Mesothelial cell of epicardium (in vitro differentiated cells): ENCODE data around the gene YY2. TPM values are rescaled to one million over a fixed set of nuclear protein-coding genes. Genes with fewer than 3 reads are reported as not detected.

Experiments used
- DNase-seq, 2 experiments: peaks; one replicate each; pipeline ENCODE4 v3.0.0; 2021; ENCODE audit warnings: low spot score in 2 of 2; ENCODE audit not compliant: unreplicated experiment in 2 of 2
- H3K27ac Mint-ChIP-seq: 2 replicates; pipeline ENCODE4 v1.8.0; 2021; ENCODE audit warnings: mixed read lengths
- H3K27me3 Mint-ChIP-seq: 2 replicates; pipeline ENCODE4 v1.8.0; 2021; ENCODE audit warnings: low read depth, mixed read lengths
- H3K36me3 Mint-ChIP-seq: 2 replicates; pipeline ENCODE4 v1.8.0; 2021; ENCODE audit warnings: mixed read lengths
- H3K4me1 Mint-ChIP-seq: 2 replicates; pipeline ENCODE4 v1.8.0; 2021; ENCODE audit warnings: mixed read lengths
- H3K4me3 Mint-ChIP-seq: 2 replicates; pipeline ENCODE4 v1.8.0; 2021; ENCODE audit warnings: mild to moderate bottlenecking, moderate library complexity, mixed read lengths
- H3K9me3 Mint-ChIP-seq: 2 replicates; pipeline ENCODE4 v1.8.0; 2021; ENCODE audit warnings: mixed read lengths
- CTCF ChIP-seq: fragments of 200-600 bp; sonication (generic); IDR thresholded peaks from one replicate; pipeline ENCODE4 v1.5.0; 2021; ENCODE audit warnings: antibody characterized with exemption; ENCODE audit not compliant: unreplicated experiment
- total RNA-seq: library from RNA; stranded (reverse); gene quantifications from 3 replicates; pipeline ENCODE4 v1.2.1, GENCODE V29; 2021

Gene YY2
- total RNA-seq, result 3.6 to 4.1 TPM (median 3.7 TPM) in 3 replicates

DNA sequence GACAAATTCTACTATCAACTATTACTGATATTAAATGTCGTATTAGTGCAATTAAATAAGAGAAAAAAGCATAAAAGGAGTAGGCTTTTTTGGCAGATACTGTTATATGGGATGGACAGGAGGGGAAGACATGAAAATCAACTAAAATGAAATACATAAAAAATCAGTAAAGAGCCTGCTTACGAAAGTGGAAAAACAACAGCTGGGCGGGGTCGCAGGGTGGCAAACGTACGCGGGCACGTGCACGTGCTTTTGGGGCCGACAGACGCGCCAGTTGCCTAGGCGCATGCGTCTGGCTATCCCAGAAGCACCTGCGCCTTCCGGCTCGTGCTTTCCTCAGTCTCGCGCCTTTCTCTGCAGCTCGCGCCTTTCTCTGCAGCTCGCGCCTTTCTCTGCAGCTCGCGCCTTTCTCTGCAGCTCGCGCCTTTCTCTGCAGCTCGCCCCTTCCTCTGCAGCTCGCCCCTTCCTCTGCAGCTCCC lies at the start of gene YY2:
Gene YY2 (plus strand): TSS at position 51 of the 479 bp plus-strand sequence. CDS start 498 bp downstream, outside the sequence.
- no peak for DNase-seq
- Mint-ChIP-seq H3K36me3 (peaks cover 25% of the 10 kb centered on the region), H3K4me3 (no peak within 1 kb of the TSS), H3K27ac (no peak within 1 kb of the TSS), H3K4me1 (peaks cover 6% of the 10 kb centered on the region), H3K9me3 (peaks cover 6% of the 10 kb centered on the region), H3K27me3 (no peaks in the 10 kb centered on the region)
- TF ChIP-seq CTCF, result no peak

- H3K27me3 Mint-ChIP-seq, result no peaks in the 10 kb centered on the region
- peaks cover 27% of the 10 kb centered on the region for H3K9me3 Mint-ChIP-seq
These were observed 49.1 kb upstream of the YY2 start for GRCh38 chrX:21806691-21807090.

DNA sequence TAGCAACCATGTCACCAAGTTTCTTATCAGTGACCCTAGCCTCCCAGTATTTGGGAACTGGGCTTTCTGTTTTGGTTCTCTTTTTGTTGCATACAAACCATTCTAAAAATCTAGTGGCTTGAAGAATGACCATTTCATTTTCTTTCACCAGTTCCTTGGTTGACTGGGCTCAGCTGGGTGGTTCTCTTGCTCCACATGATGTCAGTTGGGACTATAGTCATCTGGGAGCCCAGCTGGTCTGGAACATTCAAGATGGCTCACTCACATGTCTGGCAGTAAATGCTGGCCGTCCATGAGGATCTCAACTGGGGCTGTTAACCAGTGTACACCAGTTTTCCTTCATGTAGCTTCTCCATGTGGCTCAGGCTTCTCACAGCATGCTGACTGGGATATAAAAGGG lies 44.0 kb upstream of the YY2 start:
- Mint-ChIP-seq H3K4me3 (no peak overlapping the region), H3K27ac (no peak overlapping the region), H3K36me3 (no peaks in the 10 kb centered on the region), H3K27me3 (no peaks in the 10 kb centered on the region), H3K9me3 (peaks cover 27% of the 10 kb centered on the region), H3K4me1 (peaks cover 8% of the 10 kb centered on the region)
- no peak for TF ChIP-seq CTCF
- DNase-seq, result no peak

More at GRCh38 chrX:21806691-21807090, 49.1 kb upstream of the YY2 start:
- DNase-seq, result no peak
- no peak for TF ChIP-seq CTCF
- Mint-ChIP-seq H3K4me3 (no peak overlapping the region), H3K27ac (no peak overlapping the region), H3K4me1 (peaks cover 22% of the 10 kb centered on the region), H3K36me3 (no peaks in the 10 kb centered on the region)

DNA sequence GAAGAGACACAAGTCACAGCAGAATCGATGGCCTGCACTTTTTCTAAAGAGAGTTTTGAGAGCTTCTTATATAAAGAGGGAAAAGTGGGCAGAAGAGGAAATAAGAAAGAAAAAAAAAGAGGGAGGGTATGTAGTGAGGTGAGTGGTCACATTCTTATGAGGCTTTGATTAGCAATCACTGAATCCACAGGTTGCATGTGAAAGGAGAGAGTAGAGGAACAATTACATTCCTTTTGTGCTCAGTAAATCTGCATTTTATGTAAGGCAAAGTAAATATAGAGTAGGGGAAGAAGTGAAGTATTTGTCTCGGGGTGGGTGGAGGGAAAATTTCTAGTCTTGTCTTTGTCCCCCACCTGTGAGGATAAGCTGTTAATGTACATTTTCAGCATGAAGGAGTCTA lies 43.2 kb upstream of the YY2 start:
- TF ChIP-seq CTCF, result no peak
- DNase-seq, result no peak
- no peaks in the 10 kb centered on the region for H3K36me3 Mint-ChIP-seq
- no peak overlapping the region for H3K27ac Mint-ChIP-seq
- H3K4me3 Mint-ChIP-seq, result no peak overlapping the region
- H3K27me3 Mint-ChIP-seq, result no peaks in the 10 kb centered on the region
- H3K4me1 Mint-ChIP-seq, result peaks cover 8% of the 10 kb centered on the region
- H3K9me3 Mint-ChIP-seq, result peaks cover 23% of the 10 kb centered on the region

GRCh38 chrX:21813612-21814368 lies 42.0 kb upstream of the YY2 start:
- no peaks in the 10 kb centered on the region for H3K36me3 Mint-ChIP-seq
- DNase-seq, result no peak
- peaks cover 8% of the 10 kb centered on the region for H3K4me1 Mint-ChIP-seq
- no peak overlapping the region for H3K4me3 Mint-ChIP-seq
- no peaks in the 10 kb centered on the region for H3K27me3 Mint-ChIP-seq
- peaks cover 18% of the 10 kb centered on the region for H3K9me3 Mint-ChIP-seq
- no peak for TF ChIP-seq CTCF
- H3K27ac Mint-ChIP-seq, result no peak overlapping the region
